Measurements from ENCODE around the gene CCL22.

The CCL22 gene

DNA sequence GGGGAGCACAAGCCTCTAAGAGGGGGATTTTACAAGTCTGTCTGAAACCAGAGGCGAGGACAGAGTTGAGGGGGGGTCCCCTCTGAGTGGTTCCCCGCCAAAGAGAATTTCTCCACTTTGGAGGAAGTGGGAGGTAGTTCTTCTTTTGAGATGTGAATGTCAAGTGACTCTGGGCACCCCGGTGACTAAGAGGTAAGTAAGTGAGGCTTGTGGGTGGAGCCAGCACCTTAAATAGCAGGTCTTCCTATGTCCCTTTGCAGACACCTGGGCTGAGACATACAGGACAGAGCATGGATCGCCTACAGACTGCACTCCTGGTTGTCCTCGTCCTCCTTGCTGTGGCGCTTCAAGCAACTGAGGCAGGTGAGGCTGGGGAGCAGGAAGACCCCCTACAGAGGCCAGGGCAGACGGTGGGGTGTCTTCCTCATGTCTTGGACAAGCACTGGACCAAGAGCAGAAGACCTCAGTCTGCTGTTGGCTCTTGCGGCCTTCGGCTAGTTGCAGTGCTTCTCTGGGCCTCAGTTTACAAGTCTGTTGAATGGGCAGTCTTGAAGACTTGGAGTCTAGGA, at the start of gene CCL22:
Gene CCL22, plus strand, starts transcription at position 257 of the 569 bp plus-strand sequence. Its CDS starts 34 bp downstream, at position 291.
- no peak for TF ChIP-seq CTCF (IDR thresholded peaks at IDR 0.05)

DNA sequence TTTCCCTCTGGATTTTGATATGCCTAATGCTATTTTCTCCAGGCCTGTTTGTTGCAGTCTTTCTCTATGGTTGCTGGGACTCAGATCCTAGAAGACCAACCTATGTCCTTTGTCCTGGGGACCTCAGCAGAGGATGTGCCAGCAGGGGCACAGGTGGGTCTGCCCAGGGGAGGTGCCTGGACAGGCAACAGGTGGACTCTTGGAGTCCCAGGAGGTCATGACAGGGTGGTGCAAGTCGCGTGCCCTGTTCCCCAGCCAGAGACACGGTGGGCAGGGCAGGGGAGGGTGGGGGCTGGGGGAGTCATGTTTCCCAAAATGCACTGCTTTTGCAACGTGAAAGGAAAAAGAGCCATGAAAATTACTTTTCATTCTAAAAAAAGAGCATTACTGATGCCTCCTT, 47.8 kb upstream of the CCL22 start:
- no peak for TF ChIP-seq CTCF (IDR thresholded peaks at IDR 0.05)

GRCh38 chr16:57313509-57313908, 45.1 kb upstream of the CCL22 start:
- no peak for TF ChIP-seq CTCF (IDR thresholded peaks at IDR 0.05)

DNA sequence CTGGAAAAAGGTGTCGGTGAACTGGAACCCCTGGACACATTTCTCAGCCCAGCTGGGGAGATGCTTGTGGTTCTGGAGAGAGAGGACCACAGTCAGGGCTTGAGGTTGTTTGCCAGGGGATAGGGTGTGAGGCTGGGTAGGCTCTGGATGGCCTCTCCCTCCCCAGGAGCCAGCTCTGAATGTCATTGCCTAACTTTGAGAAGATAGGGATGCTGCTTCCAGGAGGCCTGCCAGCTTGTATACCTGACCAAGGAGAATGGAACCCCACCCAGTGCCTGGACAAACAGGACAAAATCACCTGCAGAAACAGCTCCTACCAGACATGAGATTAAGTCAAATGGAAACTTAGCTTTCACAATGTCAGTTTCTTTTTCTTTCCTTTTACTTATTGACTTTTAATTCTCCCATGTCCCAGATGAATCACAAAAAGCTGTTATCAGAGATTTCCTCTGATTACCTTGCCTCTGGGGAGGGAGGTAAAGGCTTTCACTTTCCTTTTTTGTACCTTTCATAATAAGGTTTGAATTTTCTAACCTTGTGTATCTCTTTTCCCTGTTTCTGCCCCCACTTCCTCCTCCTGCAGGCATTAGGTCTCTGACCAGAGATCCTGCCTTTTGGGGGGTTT, 44.3 kb upstream of the CCL22 start:
- no peak for TF ChIP-seq CTCF (IDR thresholded peaks at IDR 0.05)

- TF ChIP-seq CTCF (IDR thresholded peaks at IDR 0.05): no peak
Measured at GRCh38 chr16:57315416-57315815, 43.2 kb upstream of the CCL22 start.

DNA sequence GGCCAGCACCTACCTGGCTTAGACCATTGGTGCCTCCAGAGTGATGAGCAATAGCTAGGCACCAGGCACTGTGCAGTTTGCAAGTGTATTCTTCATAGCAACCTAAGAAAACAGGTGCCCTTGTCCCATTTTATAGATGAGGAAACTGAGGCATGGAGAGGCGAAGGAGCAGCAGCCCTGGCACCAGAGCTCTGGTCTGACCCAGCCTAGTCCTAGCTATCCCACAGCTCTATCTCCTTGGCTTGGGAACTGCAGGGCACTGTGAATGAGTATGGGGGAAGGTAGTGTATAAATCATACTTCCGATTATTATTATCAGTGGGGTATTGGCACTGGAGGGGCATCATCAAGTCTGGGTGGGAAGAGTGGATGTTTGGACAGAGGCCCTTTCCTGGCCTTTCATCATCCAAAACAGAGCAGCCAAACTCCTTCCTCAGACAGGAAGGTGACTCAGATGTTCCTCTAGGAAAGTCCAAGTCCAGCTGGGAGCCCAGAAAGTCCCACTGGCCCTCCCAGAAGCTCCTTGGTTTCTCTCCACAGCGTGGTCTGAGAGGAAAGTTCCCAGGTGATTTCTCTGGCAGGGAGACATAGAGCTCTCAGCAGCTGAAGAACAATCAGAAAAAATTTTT, 42.1 kb upstream of the CCL22 start:
- no peak for TF ChIP-seq CTCF (IDR thresholded peaks at IDR 0.05)

DNA sequence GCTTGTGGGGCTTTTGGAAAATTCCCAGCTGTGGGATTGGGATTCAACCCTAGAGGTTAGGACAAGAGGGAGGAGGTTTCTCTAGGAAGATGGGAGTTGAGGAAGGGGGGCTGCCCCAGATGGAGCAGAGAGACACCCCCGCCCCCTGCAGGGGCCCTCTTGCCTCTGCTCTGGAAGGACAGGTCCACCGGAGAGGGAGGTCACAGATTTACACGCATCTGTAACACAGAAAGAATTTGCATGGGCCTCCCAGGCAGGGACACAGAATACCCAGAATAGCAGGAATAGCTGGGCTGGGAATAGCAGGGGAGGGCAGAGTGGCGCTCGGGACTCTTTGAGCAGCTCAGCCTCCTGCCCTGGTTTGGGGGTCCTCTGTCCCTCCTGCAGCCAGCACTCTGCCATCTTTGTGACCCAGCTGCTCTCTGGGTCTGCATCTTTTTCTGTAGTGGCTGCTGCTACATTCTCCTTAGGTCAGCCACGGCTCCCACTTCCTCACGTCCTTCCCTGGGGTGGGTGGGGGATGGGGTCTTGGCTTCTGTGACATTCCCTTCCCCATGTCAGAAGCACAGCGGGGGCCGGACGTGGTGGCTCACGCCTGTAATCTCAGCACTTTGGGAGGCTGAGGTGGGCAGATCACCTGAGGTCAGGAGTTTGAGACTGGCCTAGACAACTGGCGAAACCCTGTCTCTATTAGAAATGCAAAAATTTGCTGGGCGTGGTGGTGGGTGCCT, 40.2 kb upstream of the CCL22 start:
- no peak for TF ChIP-seq CTCF (IDR thresholded peaks at IDR 0.05)
